ENCODE measurements around the gene PDGFA.

The PDGFA gene

GRCh38 chr7:485188-486081 is 34.2 kb downstream of the PDGFA start:
- no peak for DNase-seq

- DNase-seq: no peak
Measured at GRCh38 chr7:484356-485101, 35.1 kb downstream of the PDGFA start.

DNA sequence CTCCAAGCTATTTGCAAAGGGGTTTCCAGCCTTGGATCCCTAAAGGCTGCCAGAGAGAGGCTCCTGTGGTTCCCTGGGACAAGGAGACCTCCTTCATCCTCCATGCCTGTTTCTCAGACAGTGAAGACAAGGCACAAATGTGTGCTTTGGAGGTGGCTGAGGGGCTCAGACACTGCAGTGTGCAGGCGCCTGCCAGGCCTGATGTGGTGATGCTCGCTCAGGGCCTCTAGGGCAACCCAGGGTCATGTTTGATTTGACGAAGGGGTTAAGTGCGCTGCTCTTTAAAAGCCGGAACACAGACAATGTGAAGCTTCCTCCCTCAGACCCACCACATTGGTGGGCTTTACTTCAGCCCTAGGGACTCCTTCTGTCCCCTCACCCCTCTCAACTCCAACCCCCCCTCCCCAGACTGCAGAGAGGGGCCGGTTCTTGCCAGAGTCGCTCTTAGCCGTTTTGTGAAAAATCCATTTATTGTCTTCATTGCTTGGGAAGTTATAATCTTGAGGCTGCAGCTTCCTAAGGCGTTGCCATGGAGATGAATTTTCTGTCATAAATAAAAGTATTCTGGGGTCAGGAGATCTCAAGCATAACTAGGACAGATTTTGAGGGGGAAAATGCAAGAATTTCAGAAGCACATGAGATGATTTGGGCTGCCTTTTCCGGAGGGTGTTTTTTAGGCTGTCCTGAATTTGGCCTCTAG is 35.8 kb downstream of the PDGFA start:
- DNase-seq: no peak

- DNase-seq: no peak
Measured at GRCh38 chr7:482521-483083, 37.0 kb downstream of the PDGFA start.

DNA sequence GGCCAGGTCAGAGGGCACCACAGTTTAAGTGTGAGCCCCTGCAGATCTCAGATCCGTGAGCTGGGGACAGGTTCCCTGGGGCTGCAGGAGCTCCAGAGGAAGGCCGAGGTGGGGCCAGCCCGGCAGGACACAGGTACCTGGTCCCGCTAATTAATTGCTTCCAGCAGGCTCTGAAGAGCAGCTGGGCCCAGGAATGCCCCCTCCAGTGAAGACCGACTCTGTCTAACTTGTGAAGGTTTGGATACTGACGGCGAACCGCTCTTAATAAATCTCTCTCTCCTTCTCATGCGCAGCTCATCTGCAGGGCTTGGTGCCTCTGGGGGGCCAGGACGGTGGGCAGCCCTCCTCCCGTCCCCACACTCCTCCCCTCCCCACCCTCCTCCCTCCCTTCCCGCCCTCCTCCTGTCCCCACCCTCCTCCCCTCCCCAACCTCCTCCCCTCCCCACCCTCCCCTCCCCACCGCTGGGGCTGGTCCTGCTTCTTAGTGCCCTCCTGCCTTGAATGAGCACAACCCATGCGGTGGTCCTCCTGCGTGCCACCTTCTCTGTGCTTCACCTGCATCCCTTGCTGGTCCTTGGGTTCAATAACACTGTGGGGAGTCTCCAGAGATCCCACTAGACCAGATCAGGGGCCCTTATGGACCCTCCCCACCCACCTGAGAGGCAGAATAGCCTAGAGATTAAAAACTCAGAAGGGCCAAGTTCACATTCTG is 38.3 kb downstream of the PDGFA start:
- DNase-seq: no peak

GRCh38 chr7:480531-481218 is 39.0 kb downstream of the PDGFA start:
- no peak for DNase-seq

- DNase-seq: no peak
Measured at GRCh38 chr7:479948-480499, 39.6 kb downstream of the PDGFA start.

DNA sequence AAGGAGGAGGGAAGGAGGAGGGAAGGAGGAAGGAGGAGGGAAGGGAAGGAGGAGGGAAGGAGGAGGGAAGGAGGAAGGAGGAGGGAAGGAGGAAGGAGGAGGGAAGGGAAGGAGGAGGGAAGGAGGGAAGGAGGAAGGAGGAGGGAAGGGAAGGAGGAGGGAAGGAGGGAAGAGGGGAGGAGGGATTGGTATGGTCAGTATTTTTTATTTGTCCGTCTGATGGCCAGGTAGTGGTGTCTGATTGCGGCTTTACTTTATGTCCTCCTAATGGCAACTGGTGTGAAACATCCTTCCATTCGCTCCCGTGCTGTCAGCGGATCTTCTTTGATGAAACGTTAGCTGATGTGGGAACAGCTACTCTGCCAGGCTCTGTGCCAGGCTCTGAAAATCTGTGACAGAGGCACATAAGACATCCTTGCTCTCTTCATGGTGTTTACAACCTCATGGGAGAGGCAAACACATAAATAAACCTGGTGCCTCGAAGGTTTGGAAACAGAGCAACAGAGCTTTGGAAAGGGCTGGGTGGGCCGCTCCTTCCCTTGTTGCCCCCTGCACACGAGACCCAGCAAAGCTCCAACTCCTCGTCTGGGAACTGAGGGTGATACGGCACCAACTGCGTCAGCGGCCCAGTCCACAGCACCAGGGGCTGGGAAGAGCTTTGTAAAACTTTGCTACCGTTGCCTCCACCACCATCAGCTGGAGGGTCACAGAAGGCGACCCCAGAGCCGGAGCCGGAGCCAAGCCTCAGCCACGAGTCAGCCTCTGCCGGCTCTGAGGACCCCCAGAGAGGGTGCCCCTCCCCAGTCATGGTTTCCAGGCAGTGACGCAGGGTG is 40.3 kb downstream of the PDGFA start:
- DNase-seq: no peak

GRCh38 chr7:477626-478220 is 41.9 kb downstream of the PDGFA start:
- no peak for DNase-seq

GRCh38 chr7:476736-477360 is 42.8 kb downstream of the PDGFA start:
- DNase-seq: no peak

GRCh38 chr7:475951-476441 is 43.6 kb downstream of the PDGFA start:
- no peak for DNase-seq

DNA sequence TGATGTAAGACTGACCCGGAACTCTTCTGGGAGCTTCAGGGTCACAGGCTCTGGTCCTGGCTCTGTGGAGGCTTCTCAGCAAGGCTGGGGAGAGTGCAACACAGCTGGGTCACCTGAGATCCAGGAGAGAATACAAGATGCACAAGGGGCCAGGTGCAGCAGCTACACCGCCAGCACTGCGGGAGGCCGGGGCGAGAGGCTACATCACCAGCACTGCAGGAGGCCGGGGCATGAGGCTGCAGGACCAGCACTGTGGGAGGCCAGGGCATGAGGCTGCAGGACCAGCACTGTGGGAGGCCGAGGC is 44.3 kb downstream of the PDGFA start:
- DNase-seq: no peak

DNA sequence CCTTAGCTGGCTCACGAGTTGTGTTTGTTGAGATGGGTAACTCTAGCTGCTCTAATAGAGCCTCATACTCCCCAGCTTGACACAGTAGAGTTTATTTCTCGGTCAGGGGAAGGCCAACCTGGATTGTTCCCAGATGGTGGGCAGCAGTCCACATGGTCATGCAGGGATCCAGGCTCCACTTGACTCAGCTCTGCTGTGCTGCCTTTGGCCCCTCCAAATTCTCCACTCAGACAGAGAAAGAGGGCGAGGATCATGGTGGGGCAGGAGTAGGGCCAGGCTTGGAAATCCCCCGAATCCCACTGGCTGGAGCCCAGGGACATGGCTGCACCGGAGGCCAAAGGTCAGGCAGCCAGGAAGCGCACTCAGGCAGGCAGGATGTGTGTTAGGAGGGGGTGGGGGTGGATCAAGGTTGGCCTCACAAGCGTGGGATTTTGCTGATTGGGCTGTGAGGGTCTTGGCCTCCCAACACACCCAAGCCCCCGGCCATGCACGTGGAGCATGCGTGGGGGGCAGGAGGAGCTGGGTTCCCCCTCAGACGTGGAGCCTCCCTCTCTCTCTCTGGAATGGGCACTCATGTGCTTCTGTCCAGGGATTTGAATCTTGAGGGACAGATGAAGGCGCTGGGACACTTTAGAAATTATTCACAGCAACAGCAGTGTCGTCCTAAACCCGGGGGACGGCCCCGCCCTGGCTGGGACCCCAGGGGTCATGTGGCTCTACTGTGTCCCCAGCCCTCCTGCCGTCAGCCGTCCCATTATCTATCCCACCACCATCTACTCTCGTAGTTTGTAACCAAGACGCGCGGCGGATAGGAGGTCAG is 44.8 kb downstream of the PDGFA start:
- DNase-seq: no peak

- DNase-seq: no peak
Measured at GRCh38 chr7:473870-474604, 45.6 kb downstream of the PDGFA start.

DNA sequence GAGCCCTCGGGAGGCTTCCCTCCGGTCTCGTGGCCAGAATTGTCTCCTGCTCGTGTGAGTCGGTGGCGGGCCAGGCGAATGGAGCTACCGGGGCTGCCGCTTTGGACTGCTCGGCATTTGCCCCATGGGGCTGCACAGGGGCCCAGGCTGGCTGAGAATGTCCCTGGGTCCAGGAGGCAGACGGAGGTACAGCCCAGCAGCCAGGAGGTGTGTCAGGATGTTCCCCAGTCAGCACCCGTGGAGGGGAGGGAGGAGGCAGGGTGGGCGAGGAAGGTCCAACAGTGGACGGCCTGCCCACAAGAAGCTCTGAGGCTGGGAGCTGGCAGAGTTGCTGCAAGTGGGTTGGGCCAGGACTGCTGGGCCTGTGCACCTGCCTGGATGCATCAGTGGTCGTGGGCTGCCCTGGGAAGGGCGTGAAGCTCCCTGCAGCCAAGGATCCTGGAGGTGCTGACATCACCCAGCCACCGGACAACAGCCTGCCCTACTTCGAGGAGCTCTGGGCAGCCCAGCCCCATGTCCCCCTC is 46.4 kb downstream of the PDGFA start:
- DNase-seq: no peak

DNA sequence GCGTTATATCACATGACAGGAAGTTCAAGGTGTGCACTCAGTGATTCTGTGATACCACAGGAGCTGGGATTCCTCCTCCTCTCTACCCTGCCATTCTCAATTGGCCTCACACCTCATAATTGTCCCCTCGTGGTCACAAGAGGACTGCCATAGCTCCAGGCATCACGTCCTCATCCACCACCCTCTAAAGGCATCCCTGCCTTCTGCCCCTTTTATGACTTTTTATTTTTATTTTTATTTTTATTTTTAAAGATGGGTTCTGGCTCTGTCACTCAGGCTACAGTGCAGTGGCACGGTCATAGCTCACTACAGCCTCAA is 47.0 kb downstream of the PDGFA start:
- DNase-seq: no peak

DNA sequence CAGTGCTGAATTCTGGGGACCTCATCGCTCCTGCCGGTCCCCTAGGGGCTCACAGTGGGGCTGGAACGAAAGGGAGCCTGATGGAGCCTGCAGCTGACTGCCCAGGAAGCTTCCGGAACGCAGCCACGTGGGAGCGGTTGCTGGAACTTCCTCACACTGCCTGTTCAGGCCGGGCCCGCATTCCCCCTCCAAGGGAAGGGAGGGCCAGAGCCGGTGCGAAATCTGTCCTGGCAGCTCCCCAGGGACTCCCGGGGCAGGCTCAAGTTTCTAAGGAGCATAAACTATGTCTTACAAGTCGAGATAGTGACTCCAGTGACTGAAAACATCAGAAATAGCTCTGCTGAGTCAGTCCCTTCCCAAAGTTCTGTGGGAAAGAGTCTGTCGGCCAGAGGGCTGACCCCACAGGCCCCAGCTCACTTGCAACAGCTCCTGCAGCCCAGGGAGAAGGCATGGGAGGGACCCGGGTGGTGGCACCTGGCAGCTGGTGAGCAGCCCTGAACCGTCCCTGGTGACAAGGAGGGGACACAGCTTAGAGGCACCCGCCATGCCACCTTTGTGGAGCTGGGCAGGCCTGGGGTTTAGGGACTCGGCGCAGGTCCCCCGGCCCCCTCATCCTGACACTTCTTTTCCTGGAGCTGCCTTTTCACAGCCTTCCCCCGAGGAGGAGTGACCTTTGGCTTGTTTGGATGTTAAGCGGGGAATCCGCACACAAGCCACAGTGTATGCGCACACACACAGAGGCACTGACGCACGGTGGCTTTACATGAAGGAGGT is 47.6 kb downstream of the PDGFA start:
- DNase-seq: no peak

All from activated T-cell treated with anti-CD3 and anti-CD28 coated beads, Interleukin-2, amount 50 U/mL, for 48 hours (primary cell).